ENCODE measurements around the gene PARD3. TPM values are rescaled to one million over a fixed set of nuclear protein-coding genes. Genes with fewer than 3 reads are reported as not detected.

PARD3 gene
- polyA plus RNA-seq, 2 of the 4 experiments (the other 2 are of a cell fraction): 110 to 200 TPM

- TF ChIP-seq BHLHE40 (IDR thresholded peaks at IDR 0.05; ENCODE audit: low read depth, low read length) (no peak), FOXS1 (CRISPR knock-in tag; IDR thresholded peaks at IDR 0.05) (no peak), RCOR1 (IDR thresholded peaks at IDR 0.05; ENCODE audit: low read depth, low read length) (no peak)
Measured at GRCh38 chr10:34524369-34525091, 290.6 kb downstream of the PARD3 start (continued).

- H3K9me3 ChIP-seq: no peaks in the 10 kb centered on the region
- peak; percentile 68 for FAIRE-seq
- peak overlapping the region; percentile 15; the same call in 1 of the 3 replicates for H3K4me3 ChIP-seq
- ChIA-PET CTCF (interaction anchor here (0.6 to 5.9 kb wide), 8 partner anchors 19 to 682 kb away, joined by 3 to 84 read pairs (median 4); no protein-coding TSS in a partner anchor), POLR2A (no interaction called here)
- H3K4me1 ChIP-seq: peaks cover 64% of the 10 kb centered on the region
- H3K27ac ChIP-seq: peak overlapping the region; percentile 86 to 97
- WGBS (ENCODE audit: missing lambda C conversion rate): 57% methylated on average over 3 of the region's 3 CpGs
- DNase-seq (ENCODE audit: low read depth in 1 of 2, low spot score in 1 of 2): peak in 1 of 2 experiments; percentile 41
- peak overlapping the region; percentile 94 for H3K4me2 ChIP-seq
- TF ChIP-seq JUNB (IDR thresholded peaks at IDR 0.05) (no peak), MAFK (IDR thresholded peaks at IDR 0.05; ENCODE audit: partially characterized antibody) (peak; percentile 18)
- no peak for ATAC-seq
Measured at GRCh38 chr10:34523017-34523767, 291.9 kb downstream of the PARD3 start.

DNA sequence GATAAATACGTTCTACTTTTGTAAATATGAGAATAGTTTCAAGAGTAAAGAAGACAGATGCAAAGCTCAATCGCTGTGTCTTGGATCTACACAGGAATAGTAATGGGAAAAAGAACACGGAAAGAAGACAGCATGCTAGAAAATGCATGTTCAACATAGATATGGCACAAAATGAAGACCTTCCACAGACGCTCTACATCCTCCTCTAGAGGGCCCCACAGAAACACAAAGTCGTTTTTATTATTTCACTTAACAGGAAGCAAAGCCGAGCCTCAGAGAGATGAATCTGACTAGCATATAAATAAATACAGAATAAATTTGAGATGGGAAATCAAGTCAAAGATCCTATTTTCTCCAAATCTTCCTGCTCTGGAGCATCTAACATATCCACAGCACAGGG lies 292.6 kb downstream of the PARD3 start:
- no peak for TF ChIP-seq HOXB5 (CRISPR knock-in tag; IDR thresholded peaks at IDR 0.05)
- TF ChIP-seq RAD21 (conservative IDR thresholded peaks at IDR 0.05 in 1 of 2, IDR thresholded peaks at IDR 0.05 in 1 of 2): peak; percentile 67 to 75
- 0 out of 5 replicates have a peak, but pooled peaks of 1 of the 2 experiments have one; percentile 25 for TF ChIP-seq JUN (IDR thresholded peaks at IDR 0.05)
- TF ChIP-seq SMC3 (IDR thresholded peaks at IDR 0.05): peak; percentile 75
- TF ChIP-seq CTCF (IDR thresholded peaks at IDR 0.05): peak; percentile 62
- ATAC-seq (peak in 1 of 2 experiments; percentile 49; a peak in 3 of 6 replicates), FAIRE-seq (peak; percentile 65), DNase-seq (ENCODE audit: low read depth in 1 of 2, low spot score in 1 of 2) (peak; percentile 36 to 78)
- Histone ChIP-seq H3K4me3 (peak overlapping the region; percentile 15; the same call in 1 of the 3 replicates), H3K4me1 (peaks cover 61% of the 10 kb centered on the region), H3K9me3 (no peaks in the 10 kb centered on the region), H3K27ac (peak overlapping the region; percentile 86 to 97), H3K4me2 (peak overlapping the region; percentile 94)
- ChIA-PET CTCF (interaction anchor here (0.6 to 5.9 kb wide), 11 partner anchors 9 to 1190 kb away, joined by 3 to 84 read pairs (median 3); no protein-coding TSS in a partner anchor), POLR2A (no interaction called here)
- WGBS (ENCODE audit: missing lambda C conversion rate): 7% methylated on average over 6 of the region's 6 CpGs

DNA sequence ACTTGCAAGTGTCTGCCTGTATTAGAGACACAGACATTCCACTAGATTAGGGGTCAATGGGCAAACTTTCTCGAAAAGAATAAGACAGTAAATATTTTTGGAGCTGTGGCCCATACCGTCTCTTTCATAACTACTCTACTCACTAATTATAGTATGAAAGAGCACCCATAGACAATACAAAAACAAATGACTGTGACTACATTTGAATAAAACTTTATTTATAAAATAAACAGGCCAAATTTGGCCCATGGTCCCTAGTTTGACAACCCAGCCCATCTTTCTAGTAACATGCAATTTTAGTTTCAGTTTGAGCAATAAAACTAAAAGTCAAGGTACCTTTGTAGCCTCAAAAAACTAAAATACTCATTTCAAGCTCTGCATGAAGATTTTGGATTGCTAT lies 294.6 kb downstream of the PARD3 start:
- no peak overlapping the region; the same call in 2 of the 3 replicates for H3K4me2 ChIP-seq
- H3K4me3 ChIP-seq: no peak overlapping the region
- FAIRE-seq (no peak), ATAC-seq (no peak), DNase-seq (ENCODE audit: low read depth in 1 of 2, low spot score in 1 of 2) (no peak)
- TF ChIP-seq CHD4 (IDR thresholded peaks at IDR 0.05; ENCODE audit: borderline replicate concordance): no peak
- TF ChIP-seq MAX (IDR thresholded peaks at IDR 0.05): no peak
- TF ChIP-seq MYC (IDR thresholded peaks at IDR 0.05; ENCODE audit: borderline replicate concordance, low read length): no peak
- TF ChIP-seq FOSB (CRISPR knock-in tag; IDR thresholded peaks at IDR 0.05): no peak
- ChIA-PET CTCF (interaction anchor here (0.9 to 2.8 kb wide), 3 partner anchors 15 to 117 kb away, joined by 3 to 27 read pairs (median 3); no protein-coding TSS in a partner anchor), POLR2A (no interaction called here)
- peak overlapping the region in 1 of 2 experiments; percentile 60; a peak in 2 of 6 replicates for H3K27ac ChIP-seq
- no peaks in the 10 kb centered on the region for H3K9me3 ChIP-seq
- peaks cover 47% of the 10 kb centered on the region for H3K4me1 ChIP-seq
- 95% methylated on average over 2 of the region's 2 CpGs for WGBS (ENCODE audit: missing lambda C conversion rate)

All from A549 (cell line).